AG09319 (cell line): ENCODE measurements around the gene NT5C2.

Experiments
- DNase-seq: peaks from one replicate; pipeline ENCODE4 v3.0.0-alpha.2; 2010; ENCODE audit warnings: low read depth; ENCODE audit errors: extremely low read depth
- TF ChIP-seq, protein P1 (sequence below): IDR thresholded peaks from 2 replicates; pipeline ENCODE4 v1.5.1; 2011; ENCODE audit warnings: low read depth, mild to moderate bottlenecking, inconsistent platforms, low read length, moderate library complexity

NT5C2 gene

GRCh38 chr10:103096130-103096529 is 96.9 kb downstream of the NT5C2 start:
- DNase-seq: no peak
- TF ChIP-seq, protein P1, sequence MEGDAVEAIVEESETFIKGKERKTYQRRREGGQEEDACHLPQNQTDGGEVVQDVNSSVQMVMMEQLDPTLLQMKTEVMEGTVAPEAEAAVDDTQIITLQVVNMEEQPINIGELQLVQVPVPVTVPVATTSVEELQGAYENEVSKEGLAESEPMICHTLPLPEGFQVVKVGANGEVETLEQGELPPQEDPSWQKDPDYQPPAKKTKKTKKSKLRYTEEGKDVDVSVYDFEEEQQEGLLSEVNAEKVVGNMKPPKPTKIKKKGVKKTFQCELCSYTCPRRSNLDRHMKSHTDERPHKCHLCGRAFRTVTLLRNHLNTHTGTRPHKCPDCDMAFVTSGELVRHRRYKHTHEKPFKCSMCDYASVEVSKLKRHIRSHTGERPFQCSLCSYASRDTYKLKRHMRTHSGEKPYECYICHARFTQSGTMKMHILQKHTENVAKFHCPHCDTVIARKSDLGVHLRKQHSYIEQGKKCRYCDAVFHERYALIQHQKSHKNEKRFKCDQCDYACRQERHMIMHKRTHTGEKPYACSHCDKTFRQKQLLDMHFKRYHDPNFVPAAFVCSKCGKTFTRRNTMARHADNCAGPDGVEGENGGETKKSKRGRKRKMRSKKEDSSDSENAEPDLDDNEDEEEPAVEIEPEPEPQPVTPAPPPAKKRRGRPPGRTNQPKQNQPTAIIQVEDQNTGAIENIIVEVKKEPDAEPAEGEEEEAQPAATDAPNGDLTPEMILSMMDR: no peak

DNA sequence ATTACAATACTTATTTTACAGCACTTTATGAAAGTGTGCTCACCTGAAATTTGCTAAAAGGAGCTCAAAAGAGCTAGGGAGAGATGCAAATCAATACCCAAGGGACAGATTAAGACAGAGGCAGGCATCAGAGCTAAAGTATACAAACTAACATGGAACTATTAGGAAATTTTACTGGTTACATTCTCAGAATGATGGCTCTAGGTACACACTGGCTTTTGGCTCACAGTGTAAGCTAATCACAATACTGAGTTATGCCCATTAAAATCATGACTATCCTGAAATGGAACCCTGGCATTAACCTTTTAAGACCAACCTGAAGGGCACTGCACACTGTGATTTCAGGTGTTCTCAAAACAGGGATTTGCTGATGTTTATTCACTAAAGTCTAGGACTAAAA is 98.1 kb downstream of the NT5C2 start:
- no peak for DNase-seq
- TF ChIP-seq, protein P1: no peak

- TF ChIP-seq, protein P1: no peak
- no peak for DNase-seq
These were observed 102.2 kb downstream of the NT5C2 start for GRCh38 chr10:103090911-103091310.

DNA sequence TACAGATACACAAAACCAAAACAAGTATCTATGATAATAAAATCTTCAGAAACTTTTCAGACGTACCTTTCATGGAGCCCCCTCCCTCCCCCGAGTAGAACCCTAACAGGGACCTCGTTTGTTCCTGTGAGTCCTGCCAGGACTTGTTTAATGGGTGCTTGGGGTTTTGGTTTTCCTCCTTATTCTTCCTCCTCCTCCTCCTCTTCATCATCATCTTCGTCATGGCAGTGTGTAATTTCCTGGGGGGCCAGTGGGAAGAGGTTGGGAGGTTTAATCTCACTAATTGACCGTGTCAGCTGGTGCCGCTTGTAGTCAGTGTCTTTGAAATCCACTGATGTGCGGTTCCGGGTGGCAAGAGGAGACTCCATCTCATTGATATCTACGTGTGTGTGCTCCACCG is 103.6 kb downstream of the NT5C2 start:
- TF ChIP-seq, protein P1: no peak
- no peak for DNase-seq

DNA sequence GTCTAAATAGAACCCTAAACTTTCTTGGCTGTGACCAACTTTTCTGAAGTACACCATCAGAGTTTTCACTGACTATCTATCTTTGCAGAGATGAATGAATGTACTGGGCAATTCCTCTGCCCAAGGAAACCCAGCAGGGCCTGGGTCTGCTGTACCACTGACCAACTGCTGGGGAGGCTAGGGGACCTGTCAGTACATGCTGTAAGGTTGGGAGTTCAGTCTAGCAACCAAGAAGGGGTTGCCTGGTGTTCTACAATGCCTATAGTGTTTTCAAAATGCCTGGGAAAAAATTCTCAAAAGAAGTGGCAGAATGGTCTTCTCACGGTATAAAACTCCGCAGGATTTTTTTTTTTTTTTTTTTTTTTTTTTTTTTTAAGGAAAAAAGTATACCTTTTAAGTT is 106.3 kb downstream of the NT5C2 start:
- TF ChIP-seq, protein P1: no peak
- no peak for DNase-seq

DNA sequence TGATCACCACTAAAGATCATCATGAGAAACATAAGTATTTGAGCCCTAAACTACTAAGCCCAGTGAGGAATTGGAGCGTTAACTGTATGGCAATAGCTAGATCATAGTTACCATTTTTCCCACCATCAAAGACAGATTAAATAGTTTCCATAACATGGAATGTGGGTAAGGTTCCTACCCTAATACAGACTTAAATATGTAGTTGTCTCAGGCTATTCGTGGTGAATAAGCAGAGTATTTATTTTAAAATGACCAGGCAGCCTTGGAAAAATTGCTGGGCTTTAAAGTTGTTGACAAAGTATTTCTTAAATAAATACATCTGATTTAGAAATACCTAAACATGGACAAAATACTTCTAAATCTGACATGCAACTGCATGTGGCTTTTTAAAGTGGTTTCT is 106.8 kb downstream of the NT5C2 start:
- TF ChIP-seq, protein P1: no peak
- peak; percentile 60 for DNase-seq

GRCh38 chr10:103083977-103084320 is 109.1 kb downstream of the NT5C2 start:
- no peak for DNase-seq
- TF ChIP-seq, protein P1: no peak
